Calu3 (cell line): Measurements from ENCODE around the gene FSD1. TPM values are rescaled to one million over a fixed set of nuclear protein-coding genes. Genes with fewer than 3 reads are reported as not detected.

Experiments used
- BruUV-seq: library from RNA; stranded (reverse); fragments of 400-500 nt; replicated peaks from 2 replicates; lab custom pipeline; 2021; lab: Mats Ljungman, UMichigan
- CTCF ChIA-PET: fragments of 300-600 bp; sonication (Branson Sonifier 250); formaldehyde crosslinking; loops from one replicate; lab custom pipeline; 2022; ENCODE audit warnings: antibody characterized with exemption; lab: Charles Lee
- DNase-seq: peaks from one replicate; pipeline ENCODE4 v3.0.0; 2022
- H3K27ac Mint-ChIP-seq: one replicate; pipeline ENCODE4 v1.8.0; 2022; ENCODE audit warnings: mixed read lengths; ENCODE audit not compliant: unreplicated experiment
- H3K27me3 Mint-ChIP-seq: one replicate; pipeline ENCODE4 v1.8.0; 2022; ENCODE audit warnings: mixed read lengths; ENCODE audit not compliant: unreplicated experiment
- H3K36me3 Mint-ChIP-seq: one replicate; pipeline ENCODE4 v1.8.0; 2022; ENCODE audit warnings: mild to moderate bottlenecking, moderate library complexity, mixed read lengths; ENCODE audit not compliant: insufficient read depth, unreplicated experiment
- H3K4me1 Mint-ChIP-seq: one replicate; pipeline ENCODE4 v1.8.0; 2022; ENCODE audit warnings: mild to moderate bottlenecking, low read depth, mixed read lengths; ENCODE audit not compliant: unreplicated experiment
- H3K4me3 Mint-ChIP-seq: one replicate; pipeline ENCODE4 v1.8.0; 2022; ENCODE audit warnings: mild to moderate bottlenecking, low read depth, moderate library complexity, mixed read lengths; ENCODE audit not compliant: unreplicated experiment
- H3K9me3 Mint-ChIP-seq: one replicate; pipeline ENCODE4 v1.8.0; 2022; ENCODE audit warnings: low read depth, mixed read lengths; ENCODE audit not compliant: unreplicated experiment
- CTCF ChIP-seq: fragments of 200-600 bp; IDR thresholded peaks from one replicate; pipeline ENCODE4 v1.8.0; 2022; ENCODE audit warnings: antibody characterized with exemption; ENCODE audit not compliant: unreplicated experiment
- intact Hi-C: fragments of 100-400 bp; cut with micrococcal nuclease; formaldehyde crosslinking; loops from one replicate; pipeline ENCODE4 v1.10.0; 2022; ENCODE audit not compliant: unreplicated experiment
- total RNA-seq: library from RNA; stranded (reverse); gene quantifications from 2 replicates; pipeline ENCODE4 v1.2.3, GENCODE V29; 2022

The FSD1 gene
- total RNA-seq, 1 experiment from 2014 or later: 1.2 TPM

GRCh38 chr19:4295972-4296771, 8.2 kb upstream of the FSD1 start:
- Mint-ChIP-seq H3K4me1 (no peaks in the 10 kb centered on the region), H3K4me3 (no peak overlapping the region), H3K27ac (no peak overlapping the region), H3K9me3 (no peaks in the 10 kb centered on the region), H3K36me3 (peaks cover under 1% of the 10 kb centered on the region), H3K27me3 (peaks cover 23% of the 10 kb centered on the region)
- no peak for TF ChIP-seq CTCF
- intact Hi-C loops: no loop called here
- CTCF ChIA-PET: no interaction called here
- no TSS peak for BruUV-seq
- DNase-seq: no peak

- Mint-ChIP-seq H3K4me1 (no peaks in the 10 kb centered on the region), H3K9me3 (no peaks in the 10 kb centered on the region), H3K27ac (no peak overlapping the region), H3K36me3 (no peaks in the 10 kb centered on the region), H3K27me3 (peaks cover 24% of the 10 kb centered on the region), H3K4me3 (no peak overlapping the region)
- BruUV-seq: no TSS peak
- TF ChIP-seq CTCF: no peak
- no peak for DNase-seq
- intact Hi-C loops: no loop called here
- CTCF ChIA-PET: interaction anchor here (0.7 kb wide), 1 partner anchor 31 kb away, joined by 3 read pairs; no protein-coding TSS in a partner anchor
Measured at GRCh38 chr19:4297901-4298809, 6.2 kb upstream of the FSD1 start.

- TF ChIP-seq CTCF: no peak
- no peaks in the 10 kb centered on the region for H3K36me3 Mint-ChIP-seq
- H3K4me3 Mint-ChIP-seq: no peak overlapping the region
- no peak for DNase-seq
- no peak overlapping the region for H3K27ac Mint-ChIP-seq
- H3K4me1 Mint-ChIP-seq: no peaks in the 10 kb centered on the region
- no TSS peak for BruUV-seq
- intact Hi-C loops: no loop called here
- no peaks in the 10 kb centered on the region for H3K9me3 Mint-ChIP-seq
- CTCF ChIA-PET: interaction anchor here (0.7 kb wide), 1 partner anchor 32 kb away, joined by 3 read pairs; no protein-coding TSS in a partner anchor
- peaks cover 24% of the 10 kb centered on the region for H3K27me3 Mint-ChIP-seq
Measured at GRCh38 chr19:4298810-4299550, 5.4 kb upstream of the FSD1 start.

GRCh38 chr19:4300589-4300988, 3.8 kb upstream of the FSD1 start:
- CTCF ChIA-PET: interaction anchor here (0.6 kb wide), 1 partner anchor 21 kb away, joined by 3 read pairs; no protein-coding TSS in a partner anchor
- Mint-ChIP-seq H3K4me3 (no peak overlapping the region), H3K9me3 (no peaks in the 10 kb centered on the region), H3K27ac (no peak overlapping the region), H3K27me3 (peaks cover 17% of the 10 kb centered on the region), H3K36me3 (no peaks in the 10 kb centered on the region), H3K4me1 (no peaks in the 10 kb centered on the region)
- DNase-seq: no peak
- TF ChIP-seq CTCF: no peak
- intact Hi-C loops: no loop called here
- BruUV-seq: no TSS peak
